Transverse colon (tissue), 4 donors: ENCODE measurements around the gene GLYR1. TPM values are rescaled to one million over a fixed set of nuclear protein-coding genes. Genes with fewer than 3 reads are reported as not detected.

Experiments used
- DNase-seq: peaks from one replicate; pipeline ENCODE4 v3.0.0-alpha.2; 2019
- H3K27ac ChIP-seq, 4 donors: fragments of 200-600 bp; sonication (generic); 2 replicates each; pipeline ENCODE4 v1.5.1; 2016 to 2018; ENCODE audit warnings: inconsistent platforms in 4 of 4
- H3K27me3 ChIP-seq: fragments of 200-600 bp; sonication (generic); 2 replicates; pipeline ENCODE4 v1.5.1; 2017; ENCODE audit warnings: inconsistent platforms
- H3K36me3 ChIP-seq, 4 donors: fragments of 200-600 bp; sonication (generic); 2 replicates each; pipeline ENCODE4 v1.5.1; 2017 to 2019; ENCODE audit warnings: inconsistent platforms in 4 of 4
- H3K4me1 ChIP-seq, 4 donors: fragments of 200-600 bp; sonication (generic); 2 replicates each; pipeline ENCODE4 v1.5.1; 2017 to 2020; ENCODE audit warnings: inconsistent platforms in 4 of 4
- H3K4me3 ChIP-seq, 4 donors: fragments of 200-600 bp; sonication (generic); 1 replicate in 1 of 4; 2 replicates in 3 of 4; pipeline versions ENCODE4 v1.5.1 to v1.6.1; 2017 to 2019; ENCODE audit warnings: inconsistent platforms in 4 of 4
- H3K9me3 ChIP-seq, 2 donors: fragments of 200-600 bp; sonication (generic); 2 replicates each; pipeline ENCODE4 v1.5.1; 2017 to 2019; ENCODE audit warnings: inconsistent platforms in 2 of 2
- EP300 ChIP-seq: sonication (generic); formaldehyde crosslinking; IDR thresholded peaks from one replicate; pipeline ENCODE4 v1.6.1; 2017; ENCODE audit warnings: antibody characterized with exemption, low read depth
- POLR2A ChIP-seq: fragments of 450-650 bp; IDR thresholded peaks from one replicate; pipeline ENCODE4 v1.6.1; 2016; ENCODE audit warnings: antibody characterized with exemption, mild to moderate bottlenecking, moderate library complexity
- POLR2AphosphoS5 ChIP-seq, 3 donors: sonication (generic); formaldehyde crosslinking; IDR thresholded peaks; one replicate each; pipeline ENCODE4 v1.6.1; 2016; ENCODE audit warnings: antibody characterized with exemption in 3 of 3
- WGBS, 2 donors: methylation state at CpG; one replicate each; pipeline ENCODE4 v1.1.5; 2018; ENCODE audit warnings: low coverage in 1 of 2; 5-methylcytosine and 5-hydroxymethylcytosine counted together
- in situ Hi-C, 4 donors: fragments of 200-750 bp; cut with MboI; loops; one replicate each; pipeline versions ENCODE4 v1.15.0 to v1.15.1; 2017; ENCODE audit warnings: low sequenced_read_pairs in 3 of 4, low pct_ligation_motif_present in 1 of 4, low pct_unique_long_range_greater_than_20kb in 1 of 4
- intact Hi-C: fragments of 100-400 bp; cut with DNase I; formaldehyde crosslinking; loops from one replicate; pipeline ENCODE4 v1.15.1; 2023; ENCODE audit warnings: low total_unique reads
- total RNA-seq, 4 donors: library from RNA; depleted of rRNA; stranded (reverse); fragments of >200 nt; gene quantifications; one replicate each; pipeline ENCODE4 v1.1.0, GENCODE V29; 2016
- TF ChIP-seq, protein P1 (sequence below), 5 experiments: fragments of 200-600 bp in 3 of 5; fragments of 450-650 bp in 2 of 5; sonication (generic) in 3 of 5; IDR thresholded peaks; 1 replicate in 2 of 5; 2 replicates in 3 of 5; pipeline ENCODE4 v1.5.1; 2016 to 2017; ENCODE audit warnings: antibody characterized with exemption in 5 of 5, inconsistent platforms in 3 of 5, mild to moderate bottlenecking in 2 of 5, moderate library complexity in 1 of 5

The GLYR1 gene
- total RNA-seq, 4 donors from 2014 or later = 50.2 to 88.4 (median 74.0) TPM

DNA sequence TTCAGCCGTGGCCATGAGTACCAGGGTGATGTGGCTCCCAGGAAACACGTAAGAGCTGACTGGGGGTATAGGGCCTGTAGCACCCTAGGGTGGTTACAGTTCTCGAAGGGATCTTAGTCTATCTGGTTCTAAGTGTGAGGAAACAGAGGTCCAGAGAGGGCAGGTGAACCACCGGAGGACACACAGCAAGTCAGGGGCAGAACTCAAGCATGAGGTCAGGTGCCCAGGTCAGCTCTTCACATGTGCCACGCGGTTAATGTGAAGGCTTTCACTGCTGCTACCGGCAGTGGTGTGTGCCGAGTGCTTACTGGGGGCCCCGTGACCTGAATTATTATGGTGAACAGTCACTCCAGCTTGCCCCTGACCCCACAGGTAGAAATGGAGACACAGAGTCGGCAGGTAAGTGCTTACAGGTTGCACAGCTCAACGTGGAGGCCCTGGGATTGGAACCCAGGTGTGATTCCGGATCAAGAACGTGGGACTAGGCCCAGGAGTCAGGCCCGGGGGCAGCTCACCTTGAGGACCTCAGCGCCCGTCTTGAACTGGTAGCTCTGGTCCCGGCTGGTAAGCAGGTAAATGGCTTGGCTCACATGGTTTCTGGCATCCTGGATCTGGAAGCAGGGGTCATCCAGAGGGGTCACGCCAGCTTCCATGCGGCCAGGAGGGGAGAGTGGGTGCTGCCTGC lies 47.8 kb downstream of the GLYR1 start:
- WGBS, 2 donors = 84% methylated on average over 18 of the region's 19 CpGs; no CpG with 5 or more reads in 1 of the 2 donors
- peaks cover 11 to 42% (median 34%) of the 10 kb centered on the region in 4 donors for H3K4me1 ChIP-seq
- H3K36me3 ChIP-seq = peaks cover 0 to under 1% (median 0%) of the 10 kb centered on the region in 4 donors
- intact Hi-C loops = no loop called here
- DNase-seq = no peak
- H3K27me3 ChIP-seq = no peaks in the 10 kb centered on the region
- H3K27ac ChIP-seq = no peak overlapping the region
- TF ChIP-seq EP300 (no peak), POLR2A (no peak), POLR2AphosphoS5 (IDR thresholded peaks at IDR 0.05) (no peak)
- TF ChIP-seq, protein P1, sequence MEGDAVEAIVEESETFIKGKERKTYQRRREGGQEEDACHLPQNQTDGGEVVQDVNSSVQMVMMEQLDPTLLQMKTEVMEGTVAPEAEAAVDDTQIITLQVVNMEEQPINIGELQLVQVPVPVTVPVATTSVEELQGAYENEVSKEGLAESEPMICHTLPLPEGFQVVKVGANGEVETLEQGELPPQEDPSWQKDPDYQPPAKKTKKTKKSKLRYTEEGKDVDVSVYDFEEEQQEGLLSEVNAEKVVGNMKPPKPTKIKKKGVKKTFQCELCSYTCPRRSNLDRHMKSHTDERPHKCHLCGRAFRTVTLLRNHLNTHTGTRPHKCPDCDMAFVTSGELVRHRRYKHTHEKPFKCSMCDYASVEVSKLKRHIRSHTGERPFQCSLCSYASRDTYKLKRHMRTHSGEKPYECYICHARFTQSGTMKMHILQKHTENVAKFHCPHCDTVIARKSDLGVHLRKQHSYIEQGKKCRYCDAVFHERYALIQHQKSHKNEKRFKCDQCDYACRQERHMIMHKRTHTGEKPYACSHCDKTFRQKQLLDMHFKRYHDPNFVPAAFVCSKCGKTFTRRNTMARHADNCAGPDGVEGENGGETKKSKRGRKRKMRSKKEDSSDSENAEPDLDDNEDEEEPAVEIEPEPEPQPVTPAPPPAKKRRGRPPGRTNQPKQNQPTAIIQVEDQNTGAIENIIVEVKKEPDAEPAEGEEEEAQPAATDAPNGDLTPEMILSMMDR (IDR thresholded peaks at IDR 0.05) = no peak
- in situ Hi-C loops = no loop called here
- no peaks in the 10 kb centered on the region for H3K9me3 ChIP-seq
- H3K4me3 ChIP-seq = no peak overlapping the region

- Histone ChIP-seq H3K27me3 (no peaks in the 10 kb centered on the region), H3K9me3 (no peaks in the 10 kb centered on the region), H3K4me1 (peaks cover 11 to 36% (median 28%) of the 10 kb centered on the region in 4 donors), H3K27ac (no peak overlapping the region), H3K36me3 (no peaks in the 10 kb centered on the region), H3K4me3 (no peak overlapping the region)
- no peak for TF ChIP-seq POLR2A
- no peak for TF ChIP-seq EP300
- TF ChIP-seq, protein P1 (IDR thresholded peaks at IDR 0.05) = no peak
- no peak for TF ChIP-seq POLR2AphosphoS5 (IDR thresholded peaks at IDR 0.05)
- intact Hi-C loops (no loop called here), in situ Hi-C loops (no loop called here)
- WGBS, 2 donors = 86% methylated on average over 12 of the region's 16 CpGs; no CpG with 5 or more reads in 1 of the 2 donors
- no peak for DNase-seq
Observed at GRCh38 chr16:4798456-4798855, 48.6 kb downstream of the GLYR1 start.

GRCh38 chr16:4797805-4798252 lies 49.3 kb downstream of the GLYR1 start:
- TF ChIP-seq POLR2A = no peak
- no peak for TF ChIP-seq POLR2AphosphoS5 (IDR thresholded peaks at IDR 0.05)
- TF ChIP-seq, protein P1 (IDR thresholded peaks at IDR 0.05) = no peak
- in situ Hi-C loops = no loop called here

GRCh38 chr16:4796982-4797804 lies 49.9 kb downstream of the GLYR1 start:
- intact Hi-C loops = no loop called here

More at GRCh38 chr16:4797805-4798252, 49.3 kb downstream of the GLYR1 start:
- Histone ChIP-seq H3K27me3 (no peaks in the 10 kb centered on the region), H3K4me3 (no peak overlapping the region), H3K4me1 (peaks cover 11 to 31% (median 24%) of the 10 kb centered on the region in 4 donors), H3K36me3 (no peaks in the 10 kb centered on the region), H3K9me3 (no peaks in the 10 kb centered on the region), H3K27ac (no peak overlapping the region)
- whole genome bisulfite sequencing, 2 donors = 93% methylated on average over 20 of the region's 22 CpGs; no CpG with 5 or more reads in 1 of the 2 donors
- intact Hi-C loops = no loop called here
- no peak for DNase-seq

More at GRCh38 chr16:4796982-4797804, 49.9 kb downstream of the GLYR1 start:
- no peaks in the 10 kb centered on the region for H3K9me3 ChIP-seq
- peak overlapping the region in 1 of 4 donors; percentile 64 for H3K4me3 ChIP-seq
- peaks cover 11 to 31% (median 24%) of the 10 kb centered on the region in 4 donors for H3K4me1 ChIP-seq
- peak overlapping the region; percentile 76 to 87 (median 86) for H3K27ac ChIP-seq
- no peaks in the 10 kb centered on the region for H3K36me3 ChIP-seq
- TF ChIP-seq POLR2A (no peak), POLR2AphosphoS5 (IDR thresholded peaks at IDR 0.05) (no peak), EP300 (no peak)
- TF ChIP-seq, protein P1 (IDR thresholded peaks at IDR 0.05) = no peak
- 86% methylated on average over 21 of the region's 21 CpGs; no CpG with 5 or more reads in 1 of the 2 donors for WGBS, 2 donors
- DNase-seq = peak; percentile 55
- in situ Hi-C loops = no loop called here
- no peaks in the 10 kb centered on the region for H3K27me3 ChIP-seq
